Measurements from ENCODE around the gene ACYP1.

The ACYP1 gene

GRCh38 chr14:75050852-75051555 lies 12.8 kb downstream of the ACYP1 start, which contains the start of gene MLH3:
Gene MLH3 (minus strand): TSS chr14:75051467. CDS start chr14:75049655, 1,812 bp downstream.
- no peaks in the 10 kb centered on the region for H3K27me3 ChIP-seq (ENCODE audit: insufficient read depth, low read length, poor library complexity)
- H4K5ac ChIP-seq (ENCODE audit: low read length) = no peak within 1 kb of the TSS
- H3K23ac ChIP-seq (ENCODE audit: low read length) = no peak within 1 kb of the TSS
- no CpG with 5 or more reads among the region's 59 CpGs for WGBS (ENCODE audit: extremely low coverage, insufficient coverage, low lambda C conversion rate)
- peak within 1 kb of the TSS; percentile 81 for H3K9ac ChIP-seq (ENCODE audit: low read length)
- no peak within 1 kb of the TSS for H2BK5ac ChIP-seq (ENCODE audit: low read length)
- no peaks in the 10 kb centered on the region for H3K36me3 ChIP-seq (ENCODE audit: control insufficient read depth, insufficient read depth, low read length)
- peak within 1 kb of the TSS; percentile 79 for H3K4ac ChIP-seq (ENCODE audit: low read depth, low read length)
- H3K27ac ChIP-seq (ENCODE audit: low read depth, low read length) = peak within 1 kb of the TSS; percentile 67
- peak within 1 kb of the TSS; percentile 52 for H3K4me3 ChIP-seq (ENCODE audit: low read length)
- peak within 1 kb of the TSS; percentile 45 for H3K4me2 ChIP-seq (ENCODE audit: low read length)
- no peak within 1 kb of the TSS for H2AK5ac ChIP-seq (ENCODE audit: low read length)
- H3K79me2 ChIP-seq (ENCODE audit: control insufficient read depth, insufficient read depth, low read length) = no peaks in the 10 kb centered on the region
- H2BK120ac ChIP-seq (ENCODE audit: low read depth, low read length) = no peak within 1 kb of the TSS
- DNase-seq = peak; percentile 95
- no peaks in the 10 kb centered on the region for H3K4me1 ChIP-seq (ENCODE audit: control insufficient read depth, low read depth, low read length)
- peak within 1 kb of the TSS; percentile 77 for H4K8ac ChIP-seq (ENCODE audit: low read depth, low read length)
- H2BK15ac ChIP-seq (replicated peaks; ENCODE audit: low read depth) = no peak within 1 kb of the TSS
- peak within 1 kb of the TSS; percentile 99 for H3K18ac ChIP-seq (ENCODE audit: low read length)
- H3K56ac ChIP-seq (ENCODE audit: low read length) = peak within 1 kb of the TSS; percentile 81
- peaks cover 2% of the 10 kb centered on the region for H3K79me1 ChIP-seq (ENCODE audit: low read length)

GRCh38 chr14:75049731-75050201 lies 14.1 kb downstream of the ACYP1 start:
- Histone ChIP-seq H2BK15ac (replicated peaks; ENCODE audit: low read depth) (no peak overlapping the region), H4K8ac (ENCODE audit: low read depth, low read length) (no peak overlapping the region), H3K23ac (ENCODE audit: low read length) (no peak overlapping the region), H2BK120ac (ENCODE audit: low read depth, low read length) (no peak overlapping the region), H2BK5ac (ENCODE audit: low read length) (no peak overlapping the region), H3K79me2 (ENCODE audit: control insufficient read depth, insufficient read depth, low read length) (no peaks in the 10 kb centered on the region), H3K18ac (ENCODE audit: low read length) (no peak overlapping the region), H3K4me1 (ENCODE audit: control insufficient read depth, low read depth, low read length) (no peaks in the 10 kb centered on the region), H4K5ac (ENCODE audit: low read length) (no peak overlapping the region), H3K56ac (ENCODE audit: low read length) (no peak overlapping the region), H3K27me3 (ENCODE audit: insufficient read depth, low read length, poor library complexity) (no peaks in the 10 kb centered on the region), H3K9ac (ENCODE audit: low read length) (no peak overlapping the region), H3K4ac (ENCODE audit: low read depth, low read length) (no peak overlapping the region), H3K4me3 (ENCODE audit: low read length) (no peak overlapping the region), H3K36me3 (ENCODE audit: control insufficient read depth, insufficient read depth, low read length) (no peaks in the 10 kb centered on the region), H3K4me2 (ENCODE audit: low read length) (no peak overlapping the region), H2AK5ac (ENCODE audit: low read length) (no peak overlapping the region), H3K79me1 (ENCODE audit: low read length) (peaks cover 2% of the 10 kb centered on the region), H3K27ac (ENCODE audit: low read depth, low read length) (no peak overlapping the region)
- WGBS (ENCODE audit: extremely low coverage, insufficient coverage, low lambda C conversion rate) = no CpG with 5 or more reads among the region's 3 CpGs
- DNase-seq = no peak

GRCh38 chr14:75049136-75049535 lies 14.7 kb downstream of the ACYP1 start:
- Histone ChIP-seq H3K9ac (ENCODE audit: low read length) (no peak overlapping the region), H4K5ac (ENCODE audit: low read length) (no peak overlapping the region), H2BK15ac (replicated peaks; ENCODE audit: low read depth) (no peak overlapping the region), H3K4me1 (ENCODE audit: control insufficient read depth, low read depth, low read length) (no peaks in the 10 kb centered on the region), H3K27ac (ENCODE audit: low read depth, low read length) (no peak overlapping the region), H3K4me2 (ENCODE audit: low read length) (no peak overlapping the region), H3K23ac (ENCODE audit: low read length) (no peak overlapping the region), H3K4ac (ENCODE audit: low read depth, low read length) (no peak overlapping the region), H3K27me3 (ENCODE audit: insufficient read depth, low read length, poor library complexity) (no peaks in the 10 kb centered on the region), H3K18ac (ENCODE audit: low read length) (no peak overlapping the region), H3K36me3 (ENCODE audit: control insufficient read depth, insufficient read depth, low read length) (no peaks in the 10 kb centered on the region), H4K8ac (ENCODE audit: low read depth, low read length) (no peak overlapping the region), H2BK5ac (ENCODE audit: low read length) (no peak overlapping the region), H3K56ac (ENCODE audit: low read length) (no peak overlapping the region), H2AK5ac (ENCODE audit: low read length) (no peak overlapping the region), H3K4me3 (ENCODE audit: low read length) (no peak overlapping the region), H2BK120ac (ENCODE audit: low read depth, low read length) (no peak overlapping the region), H3K79me2 (ENCODE audit: control insufficient read depth, insufficient read depth, low read length) (no peaks in the 10 kb centered on the region), H3K79me1 (ENCODE audit: low read length) (peaks cover 2% of the 10 kb centered on the region)
- no CpG with 5 or more reads among the region's 5 CpGs for WGBS (ENCODE audit: extremely low coverage, insufficient coverage, low lambda C conversion rate)
- no peak for DNase-seq

GRCh38 chr14:75048101-75048500 lies 15.7 kb downstream of the ACYP1 start:
- no peak overlapping the region for H3K56ac ChIP-seq (ENCODE audit: low read length)
- H3K4ac ChIP-seq (ENCODE audit: low read depth, low read length) = no peak overlapping the region

GRCh38 chr14:75047506-75047905 lies 16.3 kb downstream of the ACYP1 start:
- Histone ChIP-seq H2AK5ac (ENCODE audit: low read length) (no peak overlapping the region), H3K4me1 (ENCODE audit: control insufficient read depth, low read depth, low read length) (no peaks in the 10 kb centered on the region), H3K23ac (ENCODE audit: low read length) (no peak overlapping the region), H3K4ac (ENCODE audit: low read depth, low read length) (no peak overlapping the region), H3K79me2 (ENCODE audit: control insufficient read depth, insufficient read depth, low read length) (no peaks in the 10 kb centered on the region), H3K18ac (ENCODE audit: low read length) (no peak overlapping the region), H4K8ac (ENCODE audit: low read depth, low read length) (no peak overlapping the region), H3K27me3 (ENCODE audit: insufficient read depth, low read length, poor library complexity) (no peaks in the 10 kb centered on the region), H3K9ac (ENCODE audit: low read length) (no peak overlapping the region), H2BK15ac (replicated peaks; ENCODE audit: low read depth) (no peak overlapping the region), H2BK5ac (ENCODE audit: low read length) (no peak overlapping the region), H3K79me1 (ENCODE audit: low read length) (peaks cover 2% of the 10 kb centered on the region), H3K56ac (ENCODE audit: low read length) (no peak overlapping the region), H4K5ac (ENCODE audit: low read length) (no peak overlapping the region), H3K4me2 (ENCODE audit: low read length) (no peak overlapping the region), H3K36me3 (ENCODE audit: control insufficient read depth, insufficient read depth, low read length) (no peaks in the 10 kb centered on the region), H3K4me3 (ENCODE audit: low read length) (no peak overlapping the region), H2BK120ac (ENCODE audit: low read depth, low read length) (no peak overlapping the region), H3K27ac (ENCODE audit: low read depth, low read length) (no peak overlapping the region)
- WGBS (ENCODE audit: extremely low coverage, insufficient coverage, low lambda C conversion rate) = no CpG with 5 or more reads among the region's 4 CpGs
- DNase-seq = no peak

More at GRCh38 chr14:75048101-75048500, 15.7 kb downstream of the ACYP1 start:
- no peak overlapping the region for H3K23ac ChIP-seq (ENCODE audit: low read length)
- H4K5ac ChIP-seq (ENCODE audit: low read length) = no peak overlapping the region
- H3K79me1 ChIP-seq (ENCODE audit: low read length) = peaks cover 2% of the 10 kb centered on the region
- H3K4me3 ChIP-seq (ENCODE audit: low read length) = no peak overlapping the region
- H3K27ac ChIP-seq (ENCODE audit: low read depth, low read length) = no peak overlapping the region
- H3K18ac ChIP-seq (ENCODE audit: low read length) = no peak overlapping the region
- H3K36me3 ChIP-seq (ENCODE audit: control insufficient read depth, insufficient read depth, low read length) = no peaks in the 10 kb centered on the region
- H3K79me2 ChIP-seq (ENCODE audit: control insufficient read depth, insufficient read depth, low read length) = no peaks in the 10 kb centered on the region
- no CpG with 5 or more reads among the region's 2 CpGs for WGBS (ENCODE audit: extremely low coverage, insufficient coverage, low lambda C conversion rate)
- no peak overlapping the region for H2BK120ac ChIP-seq (ENCODE audit: low read depth, low read length)
- H4K8ac ChIP-seq (ENCODE audit: low read depth, low read length) = no peak overlapping the region
- no peak overlapping the region for H2BK5ac ChIP-seq (ENCODE audit: low read length)
- no peak overlapping the region for H2BK15ac ChIP-seq (replicated peaks; ENCODE audit: low read depth)
- no peaks in the 10 kb centered on the region for H3K4me1 ChIP-seq (ENCODE audit: control insufficient read depth, low read depth, low read length)
- no peak overlapping the region for H3K9ac ChIP-seq (ENCODE audit: low read length)
- H3K4me2 ChIP-seq (ENCODE audit: low read length) = no peak overlapping the region
- H3K27me3 ChIP-seq (ENCODE audit: insufficient read depth, low read length, poor library complexity) = no peaks in the 10 kb centered on the region
- H2AK5ac ChIP-seq (ENCODE audit: low read length) = no peak overlapping the region
- DNase-seq = no peak
